OCI-LY7 (cell line): Measurements from ENCODE around the gene QRFP. TPM values are rescaled to one million over a fixed set of nuclear protein-coding genes. Genes with fewer than 3 reads are reported as not detected.

Experiments used
- BruUV-seq: library from RNA; stranded (reverse); fragments of 400-500 nt; replicated peaks from 2 replicates; lab custom pipeline; 2021; lab: Mats Ljungman, UMichigan
- CTCF ChIA-PET: fragments of 300-600 bp; sonication (Branson Sonifier 250); formaldehyde crosslinking; loops from one replicate; lab custom pipeline; 2022; ENCODE audit warnings: antibody characterized with exemption; ENCODE audit not compliant: unreplicated experiment; lab: Charles Lee
- POLR2A ChIA-PET: fragments of 300-600 bp; sonication (Branson Sonifier 250); formaldehyde crosslinking; loops from one replicate; lab custom pipeline; 2022; ENCODE audit warnings: antibody characterized with exemption; lab: Charles Lee
- DNase-seq: peaks from one replicate; pipeline ENCODE4 v3.0.0-alpha.2; 2015; ENCODE audit warnings: low spot score
- H2AFZ ChIP-seq: fragments of 200-600 bp; sonication (generic), shearing (Covaris generic); 2 replicates; pipeline ENCODE4 v1.6.1; 2014; ENCODE audit warnings: mild to moderate bottlenecking, antibody characterized with exemption, low read length, moderate library complexity
- H3K27ac ChIP-seq: fragments of 200-600 bp; sonication (generic); 2 replicates; pipeline ENCODE4 v1.5.1; 2014; ENCODE audit warnings: mixed run types, low read depth, mild to moderate bottlenecking, moderate library complexity, low read length, inconsistent platforms; ENCODE audit not compliant: poor library complexity, severe bottlenecking
- H3K36me3 ChIP-seq: fragments of 200-600 bp; sonication (generic); 2 replicates; pipeline ENCODE4 v1.6.1; 2014; ENCODE audit warnings: mild to moderate bottlenecking, antibody characterized with exemption, low read length, moderate library complexity, mixed read lengths; ENCODE audit not compliant: insufficient read depth
- H3K4me1 ChIP-seq: fragments of 200-600 bp; sonication (generic); 2 replicates; pipeline ENCODE4 v1.5.1; 2014; ENCODE audit warnings: mild to moderate bottlenecking, low read length; ENCODE audit not compliant: insufficient read depth, poor library complexity, severe bottlenecking
- H3K4me2 ChIP-seq: fragments of 200-600 bp; sonication (generic); 2 replicates; pipeline ENCODE4 v1.6.1; 2014; ENCODE audit warnings: mild to moderate bottlenecking, low read length
- H3K4me3 ChIP-seq: fragments of 200-600 bp; sonication (generic); 2 replicates; pipeline ENCODE4 v1.5.1; 2014; ENCODE audit warnings: mild to moderate bottlenecking, low read depth, low read length; ENCODE audit not compliant: poor library complexity, severe bottlenecking
- H3K79me2 ChIP-seq: fragments of 200-600 bp; sonication (generic); 2 replicates; pipeline ENCODE4 v1.6.1; 2016; ENCODE audit warnings: low read depth, mild to moderate bottlenecking, low read length, moderate library complexity, mixed read lengths; ENCODE audit not compliant: insufficient read depth
- H3K9me2 ChIP-seq: fragments of 200-600 bp; sonication (generic); 2 replicates; pipeline ENCODE4 v1.6.1; 2016; ENCODE audit warnings: mild to moderate bottlenecking, low read length, mixed read lengths; ENCODE audit not compliant: insufficient read depth
- H3K9me3 ChIP-seq: fragments of 200-600 bp; sonication (generic); 2 replicates; pipeline ENCODE4 v1.6.1; 2014; ENCODE audit warnings: mild to moderate bottlenecking, mixed run types, low read length, mixed read lengths
- H4K20me1 ChIP-seq: fragments of 200-600 bp; sonication (generic); 2 replicates; pipeline ENCODE4 v1.6.1; 2014; ENCODE audit warnings: mild to moderate bottlenecking, antibody characterized with exemption, low read length, moderate library complexity, mixed read lengths; ENCODE audit not compliant: insufficient read depth
- EZH2phosphoT487 ChIP-seq: fragments of 200-600 bp; sonication (generic); IDR thresholded peaks from 2 replicates; pipeline ENCODE4 v1.6.1; 2018; ENCODE audit warnings: low read depth, borderline replicate concordance, mild to moderate bottlenecking, mixed run types, antibody characterized with exemption, low read length, moderate library complexity, mixed read lengths
- intact Hi-C: fragments of 100-400 bp; cut with micrococcal nuclease; formaldehyde crosslinking; loops from one replicate; pipeline ENCODE4 v1.10.0; 2022; ENCODE audit not compliant: unreplicated experiment
- total RNA-seq, 2 experiments: library from RNA; depleted of rRNA in 1 of 2; stranded (reverse); fragments of >200 nt in 1 of 2; shearing (Covaris generic) in 1 of 2; gene quantifications; 2 replicates each; pipeline ENCODE4 v1.2.3, GENCODE V29; 2014 to 2022
- TF ChIP-seq, protein P1 (sequence below): fragments of 200-600 bp; sonication (generic); conservative IDR thresholded peaks from 2 replicates; pipeline ENCODE4 v1.5.1; 2014; ENCODE audit warnings: mild to moderate bottlenecking, antibody characterized with exemption, low read length, moderate library complexity, mixed read lengths

QRFP gene
- total RNA-seq, 2 experiments from 2014 or later, result not detected

DNA sequence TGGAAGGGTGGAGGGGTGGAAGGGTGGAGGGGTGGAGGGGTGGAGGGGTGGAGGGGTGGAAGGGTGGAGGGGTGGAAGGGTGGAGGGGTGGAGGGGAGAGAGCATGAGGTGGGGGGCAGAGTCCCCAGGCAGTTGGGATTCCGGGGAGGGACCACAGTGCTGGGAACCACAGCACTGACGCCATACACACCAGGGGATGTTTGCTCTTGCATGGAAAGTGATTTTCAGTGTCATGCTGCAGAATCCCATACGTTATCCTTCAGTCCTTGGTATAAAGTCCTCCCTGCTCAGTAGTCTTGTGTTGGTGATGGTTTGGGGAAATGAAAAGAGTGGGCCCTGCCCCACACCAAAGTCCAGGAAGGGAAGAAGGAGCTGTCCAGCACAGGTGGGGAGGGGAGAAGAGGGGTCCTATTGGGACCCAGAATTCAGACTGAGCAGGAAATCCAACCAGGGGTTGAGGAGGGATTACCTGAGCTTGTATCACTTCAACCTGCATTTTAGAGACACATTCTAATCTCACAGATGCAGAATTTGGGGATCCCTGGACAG lies 48.0 kb upstream of the QRFP start:
- BruUV-seq, result no TSS peak
- POLR2A ChIA-PET, result no interaction called here
- Histone ChIP-seq H3K4me3 (no peak overlapping the region), H2AFZ (no peak overlapping the region), H3K4me2 (no peak overlapping the region), H3K9me3 (no peaks in the 10 kb centered on the region), H3K4me1 (no peaks in the 10 kb centered on the region), H3K9me2 (no peaks in the 10 kb centered on the region), H3K27ac (no peak overlapping the region), H3K36me3 (no peaks in the 10 kb centered on the region), H3K79me2 (no peaks in the 10 kb centered on the region), H4K20me1 (no peaks in the 10 kb centered on the region)
- intact Hi-C loops, result loop anchor here (5.0 kb wide), 1 partner anchor 232 kb away; no protein-coding TSS in a partner anchor
- TF ChIP-seq EZH2phosphoT487, result no peak
- TF ChIP-seq, protein P1, sequence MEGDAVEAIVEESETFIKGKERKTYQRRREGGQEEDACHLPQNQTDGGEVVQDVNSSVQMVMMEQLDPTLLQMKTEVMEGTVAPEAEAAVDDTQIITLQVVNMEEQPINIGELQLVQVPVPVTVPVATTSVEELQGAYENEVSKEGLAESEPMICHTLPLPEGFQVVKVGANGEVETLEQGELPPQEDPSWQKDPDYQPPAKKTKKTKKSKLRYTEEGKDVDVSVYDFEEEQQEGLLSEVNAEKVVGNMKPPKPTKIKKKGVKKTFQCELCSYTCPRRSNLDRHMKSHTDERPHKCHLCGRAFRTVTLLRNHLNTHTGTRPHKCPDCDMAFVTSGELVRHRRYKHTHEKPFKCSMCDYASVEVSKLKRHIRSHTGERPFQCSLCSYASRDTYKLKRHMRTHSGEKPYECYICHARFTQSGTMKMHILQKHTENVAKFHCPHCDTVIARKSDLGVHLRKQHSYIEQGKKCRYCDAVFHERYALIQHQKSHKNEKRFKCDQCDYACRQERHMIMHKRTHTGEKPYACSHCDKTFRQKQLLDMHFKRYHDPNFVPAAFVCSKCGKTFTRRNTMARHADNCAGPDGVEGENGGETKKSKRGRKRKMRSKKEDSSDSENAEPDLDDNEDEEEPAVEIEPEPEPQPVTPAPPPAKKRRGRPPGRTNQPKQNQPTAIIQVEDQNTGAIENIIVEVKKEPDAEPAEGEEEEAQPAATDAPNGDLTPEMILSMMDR, result no peak
- CTCF ChIA-PET, result no interaction called here
- DNase-seq, result no peak

DNA sequence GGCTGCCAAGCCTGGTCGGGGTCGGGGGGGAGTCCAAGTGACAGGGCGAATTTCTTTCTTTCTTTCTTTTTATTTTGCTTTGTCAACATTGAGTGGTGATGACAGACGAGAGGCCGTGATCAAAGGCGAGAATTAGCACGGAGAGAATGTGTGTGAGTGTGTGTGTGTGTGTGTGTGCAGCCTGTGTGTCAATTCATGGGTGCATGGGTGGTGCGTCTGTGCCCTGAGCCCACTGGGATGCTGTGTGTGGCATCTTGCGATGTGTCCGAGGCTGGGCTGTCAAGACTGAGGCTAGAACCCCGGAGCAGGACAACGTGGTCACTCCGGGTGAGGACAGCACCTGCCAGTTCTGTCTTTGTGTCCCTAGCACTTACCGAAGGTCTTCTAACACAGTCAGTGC lies 47.2 kb upstream of the QRFP start:
- intact Hi-C loops, result loop anchor here (5.0 kb wide), 1 partner anchor 231 kb away; no protein-coding TSS in a partner anchor
- POLR2A ChIA-PET, result no interaction called here
- BruUV-seq, result no TSS peak

DNA sequence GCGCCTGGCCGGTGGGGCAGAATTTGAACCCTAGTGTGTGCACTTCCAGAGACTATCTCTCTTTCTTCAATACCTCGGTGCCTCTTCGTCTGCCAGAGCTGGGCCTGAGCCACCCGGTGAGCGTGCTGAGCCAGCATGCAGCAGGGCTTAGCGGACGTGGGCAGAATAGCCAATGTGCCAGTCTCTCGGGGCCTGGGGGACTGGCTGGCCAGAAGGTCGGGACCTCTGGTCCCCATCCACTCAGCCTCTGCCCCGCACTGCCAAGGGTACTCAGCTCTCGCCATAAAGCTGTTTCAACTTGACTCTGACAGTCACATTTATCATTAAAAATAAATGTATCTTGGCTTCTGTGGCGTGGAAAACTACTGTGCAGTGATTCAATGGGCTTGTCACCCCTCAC lies 46.6 kb upstream of the QRFP start:
- Histone ChIP-seq H3K79me2 (no peaks in the 10 kb centered on the region), H3K4me1 (no peaks in the 10 kb centered on the region), H3K36me3 (no peaks in the 10 kb centered on the region), H3K4me3 (no peak overlapping the region), H3K27ac (no peak overlapping the region), H2AFZ (no peak overlapping the region), H4K20me1 (no peaks in the 10 kb centered on the region), H3K9me3 (no peaks in the 10 kb centered on the region), H3K9me2 (no peaks in the 10 kb centered on the region), H3K4me2 (no peak overlapping the region)
- POLR2A ChIA-PET, result no interaction called here
- intact Hi-C loops, result loop anchor here (5.0 kb wide), 1 partner anchor 231 kb away; no protein-coding TSS in a partner anchor
- DNase-seq, result no peak
- no TSS peak for BruUV-seq
- CTCF ChIA-PET, result no interaction called here
- no peak for TF ChIP-seq EZH2phosphoT487
- TF ChIP-seq, protein P1, result no peak

More for the DNA sequence above, 47.2 kb upstream of the QRFP start:
- H3K9me3 ChIP-seq, result no peaks in the 10 kb centered on the region
- no peaks in the 10 kb centered on the region for H3K9me2 ChIP-seq
- no peak overlapping the region for H3K4me2 ChIP-seq
- H3K27ac ChIP-seq, result no peak overlapping the region
- H3K4me1 ChIP-seq, result no peaks in the 10 kb centered on the region
- CTCF ChIA-PET, result no interaction called here
- TF ChIP-seq, protein P1, result no peak
- no peak for TF ChIP-seq EZH2phosphoT487
- no peak for DNase-seq
- no peaks in the 10 kb centered on the region for H3K36me3 ChIP-seq
- H2AFZ ChIP-seq, result no peak overlapping the region
- no peak overlapping the region for H3K4me3 ChIP-seq
- no peaks in the 10 kb centered on the region for H4K20me1 ChIP-seq
- no peaks in the 10 kb centered on the region for H3K79me2 ChIP-seq
